Measurements from ENCODE around the gene ZBTB44.

ZBTB44 gene

DNA sequence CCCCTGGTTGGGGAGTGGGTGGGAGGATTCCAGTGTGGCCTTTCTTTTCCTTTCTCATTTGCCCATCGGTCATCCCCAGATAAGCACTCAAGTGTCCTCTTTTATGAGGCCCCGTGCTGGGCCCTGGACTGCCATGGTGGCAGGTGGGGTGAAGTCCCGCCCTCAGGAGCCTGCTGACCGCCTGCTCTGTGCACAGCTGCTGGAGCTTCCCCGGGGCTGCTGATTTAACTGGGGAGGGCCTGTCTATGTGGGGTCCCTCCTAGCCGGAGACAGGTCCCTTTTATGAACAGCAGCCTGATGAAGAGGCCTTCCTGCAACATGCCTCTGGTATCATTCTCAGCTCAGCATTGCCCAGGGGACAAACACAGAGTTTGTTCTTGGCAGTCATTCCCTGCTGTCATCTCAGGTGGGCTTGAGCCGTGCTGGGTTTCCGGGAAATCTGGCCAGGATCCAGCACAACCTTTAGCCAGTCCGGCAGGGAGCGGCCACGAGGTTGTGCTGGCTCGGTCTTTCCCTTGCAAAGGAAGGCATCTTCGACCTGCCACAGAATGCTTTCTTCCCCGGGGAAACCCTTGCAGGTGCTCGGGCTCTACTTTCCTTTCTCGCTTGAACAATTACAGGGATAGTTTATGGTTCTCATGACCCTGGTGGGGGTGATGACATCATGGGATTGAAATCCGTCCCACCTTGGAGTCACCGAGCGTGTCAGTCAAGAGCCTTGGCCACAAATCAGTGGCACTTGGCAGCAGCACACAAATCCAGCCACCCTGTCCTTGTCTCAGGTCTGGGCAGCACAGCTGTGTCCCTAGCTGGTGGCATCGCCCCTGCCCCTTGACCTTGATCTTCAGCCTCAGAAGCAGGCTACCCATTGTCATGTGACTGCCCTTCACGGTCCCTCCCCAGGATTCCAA, 135.1 kb downstream of the ZBTB44 start:
- H3K4me3 ChIP-seq (ENCODE audit: low read length), result no peak overlapping the region
- no peak for DNase-seq (ENCODE audit: low read depth)
- TF ChIP-seq, protein P1, sequence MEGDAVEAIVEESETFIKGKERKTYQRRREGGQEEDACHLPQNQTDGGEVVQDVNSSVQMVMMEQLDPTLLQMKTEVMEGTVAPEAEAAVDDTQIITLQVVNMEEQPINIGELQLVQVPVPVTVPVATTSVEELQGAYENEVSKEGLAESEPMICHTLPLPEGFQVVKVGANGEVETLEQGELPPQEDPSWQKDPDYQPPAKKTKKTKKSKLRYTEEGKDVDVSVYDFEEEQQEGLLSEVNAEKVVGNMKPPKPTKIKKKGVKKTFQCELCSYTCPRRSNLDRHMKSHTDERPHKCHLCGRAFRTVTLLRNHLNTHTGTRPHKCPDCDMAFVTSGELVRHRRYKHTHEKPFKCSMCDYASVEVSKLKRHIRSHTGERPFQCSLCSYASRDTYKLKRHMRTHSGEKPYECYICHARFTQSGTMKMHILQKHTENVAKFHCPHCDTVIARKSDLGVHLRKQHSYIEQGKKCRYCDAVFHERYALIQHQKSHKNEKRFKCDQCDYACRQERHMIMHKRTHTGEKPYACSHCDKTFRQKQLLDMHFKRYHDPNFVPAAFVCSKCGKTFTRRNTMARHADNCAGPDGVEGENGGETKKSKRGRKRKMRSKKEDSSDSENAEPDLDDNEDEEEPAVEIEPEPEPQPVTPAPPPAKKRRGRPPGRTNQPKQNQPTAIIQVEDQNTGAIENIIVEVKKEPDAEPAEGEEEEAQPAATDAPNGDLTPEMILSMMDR (conservative IDR thresholded peaks at IDR 0.05; ENCODE audit: low read depth, low read length), result no peak

- TF ChIP-seq, protein P1 (conservative IDR thresholded peaks at IDR 0.05; ENCODE audit: low read depth, low read length), result no peak
- no peak for DNase-seq (ENCODE audit: low read depth)
- no peak overlapping the region for H3K4me3 ChIP-seq (ENCODE audit: low read length)
Measured at GRCh38 chr11:130178441-130179339, 136.0 kb downstream of the ZBTB44 start.

DNA sequence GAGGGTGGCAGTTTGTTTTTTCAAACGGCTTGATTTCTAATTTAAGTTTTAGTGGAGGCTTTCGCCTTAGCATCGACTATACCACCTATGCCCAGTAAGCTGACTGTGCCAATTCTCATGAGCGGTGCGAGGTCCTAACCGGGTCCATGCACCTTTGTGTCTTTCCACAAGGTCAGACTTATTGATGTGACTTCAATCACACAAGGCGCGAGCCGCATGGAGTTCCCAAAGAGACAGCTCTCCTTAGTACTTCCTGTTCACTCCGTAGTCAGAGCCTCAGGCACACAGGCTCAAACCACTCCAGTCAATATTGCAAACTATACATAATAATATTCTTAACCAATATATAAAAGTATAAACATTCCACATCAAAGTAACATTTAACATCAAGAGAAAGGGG, 136.9 kb downstream of the ZBTB44 start:
- DNase-seq (ENCODE audit: low read depth), result no peak
- TF ChIP-seq, protein P1 (conservative IDR thresholded peaks at IDR 0.05; ENCODE audit: low read depth, low read length), result no peak
- H3K4me3 ChIP-seq (ENCODE audit: low read length), result no peak overlapping the region
